Erythroblast (primary cell): ENCODE measurements around the gene VAPA.

Experiments
- GATA1 ChIP-seq: IDR thresholded peaks from 2 replicates; pipeline ENCODE4 v1.6.1; 2011; ENCODE audit warnings: low read depth, mild to moderate bottlenecking, control low read depth, low read length, moderate library complexity
- POLR2A ChIP-seq: IDR thresholded peaks from 2 replicates; pipeline ENCODE4 v1.6.1; 2011; ENCODE audit warnings: mild to moderate bottlenecking, low read length

DNA sequence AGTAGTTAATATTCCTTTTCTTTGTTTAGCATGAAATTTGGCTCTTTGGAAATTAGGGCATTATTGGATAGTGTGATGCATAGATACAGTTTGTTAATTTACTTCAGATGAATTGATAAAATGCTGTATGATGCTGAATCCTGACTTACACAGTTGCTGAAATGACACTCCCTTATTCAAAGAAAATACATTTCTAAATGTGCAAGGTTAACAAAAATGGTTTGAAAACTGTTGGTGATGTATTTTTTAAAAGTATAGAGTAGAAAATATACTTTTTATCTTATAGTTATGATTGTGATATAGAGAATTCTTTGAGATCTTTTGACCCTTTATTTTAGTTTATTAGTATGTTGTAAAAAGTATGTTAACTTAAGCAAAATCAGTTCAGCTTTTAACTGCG, 27.8 kb downstream of the VAPA start:
- TF ChIP-seq POLR2A = no peak
- TF ChIP-seq GATA1 = no peak
